Measurements from ENCODE around the gene TANGO2. TPM values are rescaled to one million over a fixed set of nuclear protein-coding genes. Genes with fewer than 3 reads are reported as not detected.

TANGO2 gene
- polyA plus RNA-seq, 1 donor from 2014 or later: 12.7 TPM

DNA sequence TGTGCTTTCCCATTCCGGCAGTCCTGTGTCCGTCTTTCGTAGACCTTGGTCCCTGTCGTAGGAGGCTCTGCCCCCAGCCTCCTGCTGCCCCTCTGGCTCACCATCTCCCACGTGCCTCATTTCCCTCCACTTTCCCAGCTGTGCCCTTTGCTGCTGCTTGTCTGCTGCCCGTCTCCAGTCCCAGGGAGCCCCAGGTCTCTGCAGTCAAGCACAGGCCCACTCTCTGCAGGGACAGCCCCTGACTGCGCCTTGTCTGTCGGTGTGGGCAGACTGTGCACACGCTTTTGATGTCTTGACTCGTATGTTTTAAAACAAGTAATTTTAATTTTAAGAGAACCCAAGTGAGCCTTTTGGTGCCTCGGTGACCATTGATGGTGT is 71.6 kb downstream of the TANGO2 start:
- no peak for TF ChIP-seq TAF1 (IDR thresholded peaks at IDR 0.05; ENCODE audit: low read depth)
- no peak for TF ChIP-seq RAD21 (conservative IDR thresholded peaks at IDR 0.05)
- TF ChIP-seq, protein P1, sequence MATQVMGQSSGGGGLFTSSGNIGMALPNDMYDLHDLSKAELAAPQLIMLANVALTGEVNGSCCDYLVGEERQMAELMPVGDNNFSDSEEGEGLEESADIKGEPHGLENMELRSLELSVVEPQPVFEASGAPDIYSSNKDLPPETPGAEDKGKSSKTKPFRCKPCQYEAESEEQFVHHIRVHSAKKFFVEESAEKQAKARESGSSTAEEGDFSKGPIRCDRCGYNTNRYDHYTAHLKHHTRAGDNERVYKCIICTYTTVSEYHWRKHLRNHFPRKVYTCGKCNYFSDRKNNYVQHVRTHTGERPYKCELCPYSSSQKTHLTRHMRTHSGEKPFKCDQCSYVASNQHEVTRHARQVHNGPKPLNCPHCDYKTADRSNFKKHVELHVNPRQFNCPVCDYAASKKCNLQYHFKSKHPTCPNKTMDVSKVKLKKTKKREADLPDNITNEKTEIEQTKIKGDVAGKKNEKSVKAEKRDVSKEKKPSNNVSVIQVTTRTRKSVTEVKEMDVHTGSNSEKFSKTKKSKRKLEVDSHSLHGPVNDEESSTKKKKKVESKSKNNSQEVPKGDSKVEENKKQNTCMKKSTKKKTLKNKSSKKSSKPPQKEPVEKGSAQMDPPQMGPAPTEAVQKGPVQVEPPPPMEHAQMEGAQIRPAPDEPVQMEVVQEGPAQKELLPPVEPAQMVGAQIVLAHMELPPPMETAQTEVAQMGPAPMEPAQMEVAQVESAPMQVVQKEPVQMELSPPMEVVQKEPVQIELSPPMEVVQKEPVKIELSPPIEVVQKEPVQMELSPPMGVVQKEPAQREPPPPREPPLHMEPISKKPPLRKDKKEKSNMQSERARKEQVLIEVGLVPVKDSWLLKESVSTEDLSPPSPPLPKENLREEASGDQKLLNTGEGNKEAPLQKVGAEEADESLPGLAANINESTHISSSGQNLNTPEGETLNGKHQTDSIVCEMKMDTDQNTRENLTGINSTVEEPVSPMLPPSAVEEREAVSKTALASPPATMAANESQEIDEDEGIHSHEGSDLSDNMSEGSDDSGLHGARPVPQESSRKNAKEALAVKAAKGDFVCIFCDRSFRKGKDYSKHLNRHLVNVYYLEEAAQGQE (IDR thresholded peaks at IDR 0.05; ENCODE audit: borderline replicate concordance): no peak
- TF ChIP-seq, protein P2, sequence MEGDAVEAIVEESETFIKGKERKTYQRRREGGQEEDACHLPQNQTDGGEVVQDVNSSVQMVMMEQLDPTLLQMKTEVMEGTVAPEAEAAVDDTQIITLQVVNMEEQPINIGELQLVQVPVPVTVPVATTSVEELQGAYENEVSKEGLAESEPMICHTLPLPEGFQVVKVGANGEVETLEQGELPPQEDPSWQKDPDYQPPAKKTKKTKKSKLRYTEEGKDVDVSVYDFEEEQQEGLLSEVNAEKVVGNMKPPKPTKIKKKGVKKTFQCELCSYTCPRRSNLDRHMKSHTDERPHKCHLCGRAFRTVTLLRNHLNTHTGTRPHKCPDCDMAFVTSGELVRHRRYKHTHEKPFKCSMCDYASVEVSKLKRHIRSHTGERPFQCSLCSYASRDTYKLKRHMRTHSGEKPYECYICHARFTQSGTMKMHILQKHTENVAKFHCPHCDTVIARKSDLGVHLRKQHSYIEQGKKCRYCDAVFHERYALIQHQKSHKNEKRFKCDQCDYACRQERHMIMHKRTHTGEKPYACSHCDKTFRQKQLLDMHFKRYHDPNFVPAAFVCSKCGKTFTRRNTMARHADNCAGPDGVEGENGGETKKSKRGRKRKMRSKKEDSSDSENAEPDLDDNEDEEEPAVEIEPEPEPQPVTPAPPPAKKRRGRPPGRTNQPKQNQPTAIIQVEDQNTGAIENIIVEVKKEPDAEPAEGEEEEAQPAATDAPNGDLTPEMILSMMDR (IDR thresholded peaks at IDR 0.05; ENCODE audit: poor library complexity, severe bottlenecking): no peak
- no peak for TF ChIP-seq EP300 (conservative IDR thresholded peaks at IDR 0.05; ENCODE audit: poor library complexity, severe bottlenecking)
- no peak for TF ChIP-seq EZH2 (IDR thresholded peaks at IDR 0.05; ENCODE audit: borderline replicate concordance, insufficient read depth, low read length, poor library complexity, severe bottlenecking)
- TF ChIP-seq MXI1 (conservative IDR thresholded peaks at IDR 0.05; ENCODE audit: poor library complexity, severe bottlenecking): no peak
- TF ChIP-seq POLR2AphosphoS5 (IDR thresholded peaks at IDR 0.05): no peak
- no peak for TF ChIP-seq SMC3 (conservative IDR thresholded peaks at IDR 0.05; ENCODE audit: poor library complexity)
- H3K36me3 ChIP-seq (ENCODE audit: insufficient read depth, low read length): peaks cover 10% of the 10 kb centered on the region
- H3K27ac ChIP-seq (ENCODE audit: low read length): no peak overlapping the region
- H3K4me2 ChIP-seq (ENCODE audit: low read length): no peak overlapping the region
- no peak overlapping the region for H3K4me3 ChIP-seq (ENCODE audit: low read length)
- H3K27me3 ChIP-seq (ENCODE audit: insufficient read depth, low read depth, low read length): no peaks in the 10 kb centered on the region
- no peaks in the 10 kb centered on the region for H3K9me2 ChIP-seq (ENCODE audit: insufficient read depth, low read length)
- peaks cover 7% of the 10 kb centered on the region for H3K79me2 ChIP-seq (replicated peaks; ENCODE audit: insufficient read depth, low read length)
- no peak overlapping the region for H2AFZ ChIP-seq (ENCODE audit: low read depth, low read length)
- no peaks in the 10 kb centered on the region for H3F3A ChIP-seq (ENCODE audit: insufficient read depth, low read length, poor library complexity, severe bottlenecking)
- H3K9ac ChIP-seq (ENCODE audit: low read length): no peak overlapping the region
- no peaks in the 10 kb centered on the region for H4K20me1 ChIP-seq (ENCODE audit: insufficient read depth)
- no peaks in the 10 kb centered on the region for H3K9me3 ChIP-seq (ENCODE audit: low read length)

DNA sequence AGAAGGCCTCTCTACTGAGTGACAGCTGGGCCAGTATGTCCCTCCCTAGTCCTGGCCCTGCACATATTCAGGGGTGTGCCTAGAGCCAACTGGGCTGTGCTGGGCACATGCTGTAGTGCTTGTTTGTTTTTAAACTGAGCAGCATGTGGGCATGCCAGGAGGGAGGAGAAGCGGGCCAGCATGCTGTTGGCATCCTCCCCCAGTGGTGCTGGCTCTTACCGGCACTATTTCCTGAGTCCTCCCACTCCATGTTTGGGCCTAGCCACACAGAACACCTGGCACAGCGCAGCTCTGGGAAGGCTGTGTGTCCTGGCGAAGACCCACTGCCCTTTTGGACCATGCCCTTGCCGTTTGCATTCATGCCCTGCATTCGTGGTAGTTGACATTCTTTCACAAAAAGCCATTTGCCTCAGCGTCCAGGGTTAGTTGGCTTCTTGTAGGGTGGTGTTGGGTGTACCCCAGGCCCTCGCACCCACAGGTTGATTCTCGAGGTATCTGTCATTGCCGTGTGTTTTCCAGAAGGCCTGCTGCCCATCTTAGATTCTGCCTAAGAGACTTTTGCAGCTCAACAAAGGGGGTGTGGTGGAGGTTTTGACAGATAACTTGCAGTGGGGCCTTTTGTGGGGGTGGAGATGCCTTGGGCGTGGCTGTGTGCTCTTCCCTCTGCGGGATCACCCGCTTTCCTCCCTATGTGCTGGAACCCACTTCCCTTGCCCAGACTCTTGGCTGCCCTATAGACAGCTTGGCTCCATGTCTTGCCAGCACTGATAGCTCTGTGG is 72.7 kb downstream of the TANGO2 start:
- no peaks in the 10 kb centered on the region for H3K9me2 ChIP-seq (ENCODE audit: insufficient read depth, low read length)
- H2AFZ ChIP-seq (ENCODE audit: low read depth, low read length): no peak overlapping the region
- H3K4me3 ChIP-seq (ENCODE audit: low read length): no peak overlapping the region
- no peak overlapping the region for H3K4me2 ChIP-seq (ENCODE audit: low read length)
- H3K9ac ChIP-seq (ENCODE audit: low read length): no peak overlapping the region
- no peak for TF ChIP-seq EZH2 (IDR thresholded peaks at IDR 0.05; ENCODE audit: borderline replicate concordance, insufficient read depth, low read length, poor library complexity, severe bottlenecking)
- TF ChIP-seq TAF1 (IDR thresholded peaks at IDR 0.05; ENCODE audit: low read depth): no peak
- no peak for TF ChIP-seq SMC3 (conservative IDR thresholded peaks at IDR 0.05; ENCODE audit: poor library complexity)
- TF ChIP-seq, protein P2 (IDR thresholded peaks at IDR 0.05; ENCODE audit: poor library complexity, severe bottlenecking): no peak
- no peak for TF ChIP-seq EP300 (conservative IDR thresholded peaks at IDR 0.05; ENCODE audit: poor library complexity, severe bottlenecking)
- TF ChIP-seq, protein P1 (IDR thresholded peaks at IDR 0.05; ENCODE audit: borderline replicate concordance): no peak
- TF ChIP-seq RAD21 (conservative IDR thresholded peaks at IDR 0.05): no peak
- TF ChIP-seq MXI1 (conservative IDR thresholded peaks at IDR 0.05; ENCODE audit: poor library complexity, severe bottlenecking): no peak
- no peak for TF ChIP-seq POLR2AphosphoS5 (IDR thresholded peaks at IDR 0.05)
- no peaks in the 10 kb centered on the region for H3F3A ChIP-seq (ENCODE audit: insufficient read depth, low read length, poor library complexity, severe bottlenecking)
- peaks cover 12% of the 10 kb centered on the region for H3K79me2 ChIP-seq (replicated peaks; ENCODE audit: insufficient read depth, low read length)
- no peak overlapping the region for H3K27ac ChIP-seq (ENCODE audit: low read length)
- H4K20me1 ChIP-seq (ENCODE audit: insufficient read depth): peaks cover 4% of the 10 kb centered on the region
- H3K9me3 ChIP-seq (ENCODE audit: low read length): no peaks in the 10 kb centered on the region
- H3K27me3 ChIP-seq (ENCODE audit: insufficient read depth, low read depth, low read length): no peaks in the 10 kb centered on the region
- H3K36me3 ChIP-seq (ENCODE audit: insufficient read depth, low read length): peaks cover 11% of the 10 kb centered on the region

Measured in neural cell (in vitro differentiated cells).